Stimulated activated naive CD8-positive, alpha-beta T cell treated with anti-CD3 and anti-CD28 coated beads, Interleukin-15, Interleukin-2, amounts not matched to agents 100 ng/mL and 50 ng/mL, for 24 hours (primary cell): ENCODE data around the gene WWOX.

Experiments used
- H3K27ac Mint-ChIP-seq: one replicate; pipeline ENCODE4 v1.8.0; 2021; ENCODE audit warnings: mild to moderate bottlenecking, mixed read lengths
- H3K27me3 Mint-ChIP-seq: one replicate; pipeline ENCODE4 v1.8.0; 2021; ENCODE audit warnings: mixed read lengths
- H3K36me3 Mint-ChIP-seq: one replicate; pipeline ENCODE4 v1.8.0; 2021; ENCODE audit warnings: low read depth, mixed read lengths
- H3K4me1 Mint-ChIP-seq: one replicate; pipeline ENCODE4 v1.8.0; 2021; ENCODE audit warnings: low read depth, mixed read lengths
- H3K4me3 Mint-ChIP-seq: one replicate; pipeline ENCODE4 v1.8.0; 2021; ENCODE audit warnings: mild to moderate bottlenecking, mixed read lengths
- H3K9me3 Mint-ChIP-seq: one replicate; pipeline ENCODE4 v1.8.0; 2021; ENCODE audit warnings: mixed read lengths

Gene WWOX

DNA sequence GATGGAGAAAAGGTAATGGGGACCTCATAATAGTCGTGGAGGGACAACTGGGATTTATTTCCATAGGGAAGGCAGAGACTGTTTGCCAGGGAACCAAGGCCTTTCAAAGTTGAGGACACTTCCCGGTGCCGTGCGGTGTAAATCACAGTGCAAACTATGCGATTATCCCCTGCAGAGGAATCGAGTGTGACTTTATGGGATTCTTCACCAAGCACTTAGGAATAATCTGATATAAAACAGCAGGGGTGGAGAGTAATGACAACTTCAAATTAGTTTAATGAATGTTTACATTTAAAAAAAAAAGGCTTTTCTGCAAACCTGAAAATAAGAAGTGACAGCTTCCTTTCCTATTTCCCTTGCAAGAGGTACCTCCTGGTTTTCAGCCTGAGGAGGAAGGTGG, 962.9 kb downstream of the WWOX start:
- no peaks in the 10 kb centered on the region for H3K4me1 Mint-ChIP-seq
- H3K36me3 Mint-ChIP-seq, result no peaks in the 10 kb centered on the region
- H3K9me3 Mint-ChIP-seq, result no peaks in the 10 kb centered on the region
- no peak overlapping the region for H3K4me3 Mint-ChIP-seq
- H3K27ac Mint-ChIP-seq, result no peak overlapping the region
- peaks cover 6% of the 10 kb centered on the region for H3K27me3 Mint-ChIP-seq

DNA sequence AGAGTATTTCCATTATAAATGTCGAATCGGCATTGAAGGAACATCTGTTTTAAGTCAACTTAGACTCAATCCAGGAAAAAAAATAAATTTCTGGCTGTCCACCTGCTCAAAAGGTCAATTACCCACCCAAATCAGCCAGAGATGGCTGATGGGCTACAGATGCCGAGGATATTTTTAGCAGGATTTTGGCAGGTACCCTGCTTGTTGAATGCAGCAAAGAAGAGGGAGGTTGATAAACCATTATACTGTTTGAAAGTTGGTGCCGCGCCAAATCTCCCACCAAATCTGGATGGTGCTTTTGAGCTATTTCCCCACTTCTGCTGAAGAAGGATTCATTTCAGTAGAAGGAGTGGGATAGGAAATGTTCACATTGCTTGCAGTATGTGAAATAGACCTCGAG, 963.4 kb downstream of the WWOX start:
- H3K36me3 Mint-ChIP-seq, result no peaks in the 10 kb centered on the region
- peaks cover 6% of the 10 kb centered on the region for H3K27me3 Mint-ChIP-seq
- H3K9me3 Mint-ChIP-seq, result no peaks in the 10 kb centered on the region
- H3K27ac Mint-ChIP-seq, result no peak overlapping the region
- no peak overlapping the region for H3K4me3 Mint-ChIP-seq
- H3K4me1 Mint-ChIP-seq, result peaks cover under 1% of the 10 kb centered on the region

DNA sequence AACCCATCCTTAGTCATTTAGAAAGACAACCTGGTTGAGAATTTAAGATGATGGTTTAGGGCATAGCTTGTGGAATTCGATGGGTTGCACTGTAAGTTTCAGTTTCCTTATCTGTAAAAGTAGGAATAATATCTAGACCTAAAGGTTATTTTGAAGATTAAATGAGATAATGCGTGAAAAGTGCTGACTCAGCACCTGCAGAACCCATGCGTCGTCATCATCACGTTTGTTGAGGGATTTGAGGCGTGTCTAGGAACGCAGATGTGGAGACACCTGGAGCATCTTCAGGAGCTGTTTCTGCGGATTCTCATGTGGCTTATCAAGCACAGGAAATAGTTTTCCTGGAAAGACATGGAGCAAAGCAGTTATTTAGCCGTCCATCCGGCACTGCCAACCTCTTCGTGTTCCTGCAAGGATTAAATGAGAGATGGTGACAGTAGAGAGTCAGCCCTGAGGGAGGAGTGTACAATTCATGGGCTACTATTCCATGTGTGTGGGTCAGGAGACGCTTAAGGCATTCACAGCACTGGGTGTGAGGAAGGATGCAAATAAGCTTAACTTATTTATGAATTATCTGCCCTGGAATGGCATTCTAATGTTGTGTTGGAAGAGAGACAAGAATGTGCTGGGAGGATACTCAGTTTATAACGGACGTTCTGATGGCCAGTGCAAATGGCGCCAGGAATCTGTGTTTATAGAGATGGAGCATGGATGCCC, 965.0 kb downstream of the WWOX start:
- Mint-ChIP-seq H3K4me3 (no peak overlapping the region), H3K4me1 (peaks cover 13% of the 10 kb centered on the region), H3K9me3 (no peaks in the 10 kb centered on the region), H3K27me3 (peaks cover 6% of the 10 kb centered on the region), H3K36me3 (no peaks in the 10 kb centered on the region), H3K27ac (no peak overlapping the region)

DNA sequence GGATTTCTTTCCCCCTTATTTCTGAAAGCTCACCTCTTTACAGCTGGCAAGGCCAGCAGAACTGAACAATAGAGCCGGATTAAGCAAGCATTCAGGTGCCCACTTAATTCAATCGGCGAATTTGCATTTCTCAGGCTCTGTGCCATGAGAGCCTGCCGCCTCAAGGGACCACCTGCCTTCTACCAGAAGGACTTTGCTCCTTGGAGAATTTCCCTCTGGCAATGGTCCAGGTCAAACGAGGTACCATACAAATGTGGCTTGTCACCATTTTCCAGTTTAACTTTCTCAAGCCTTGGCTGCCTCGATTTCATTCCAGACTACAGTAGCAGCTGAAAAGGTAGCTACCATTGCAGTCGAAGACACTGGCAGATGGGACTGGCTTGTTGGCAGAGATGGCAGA, 967.1 kb downstream of the WWOX start:
- H3K27ac Mint-ChIP-seq, result no peak overlapping the region
- no peaks in the 10 kb centered on the region for H3K9me3 Mint-ChIP-seq
- no peaks in the 10 kb centered on the region for H3K36me3 Mint-ChIP-seq
- H3K27me3 Mint-ChIP-seq, result peaks cover 12% of the 10 kb centered on the region
- peaks cover 33% of the 10 kb centered on the region for H3K4me1 Mint-ChIP-seq
- H3K4me3 Mint-ChIP-seq, result no peak overlapping the region

DNA sequence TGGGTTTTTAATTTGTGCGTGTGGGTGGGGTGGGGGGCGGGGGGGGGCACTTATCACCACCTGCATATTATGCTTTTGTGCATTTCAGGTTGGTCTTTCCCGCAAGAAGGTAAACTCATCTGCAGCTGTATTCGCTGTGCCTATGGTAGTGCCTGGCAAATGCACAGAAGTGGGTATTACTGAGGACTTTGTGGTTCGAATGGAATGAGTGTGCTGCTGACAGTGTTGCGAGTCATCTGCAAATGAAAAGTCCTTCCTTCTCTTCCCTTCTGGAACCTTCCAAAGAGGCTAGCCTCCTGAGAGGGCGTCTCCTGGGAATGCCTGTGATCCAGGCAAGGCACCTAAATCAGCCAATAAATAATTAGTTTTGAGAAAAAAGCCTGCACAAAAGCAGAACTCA, 968.1 kb downstream of the WWOX start:
- Mint-ChIP-seq H3K27me3 (peaks cover 17% of the 10 kb centered on the region), H3K9me3 (no peaks in the 10 kb centered on the region), H3K36me3 (no peaks in the 10 kb centered on the region), H3K4me3 (no peak overlapping the region), H3K4me1 (peaks cover 36% of the 10 kb centered on the region), H3K27ac (no peak overlapping the region)

DNA sequence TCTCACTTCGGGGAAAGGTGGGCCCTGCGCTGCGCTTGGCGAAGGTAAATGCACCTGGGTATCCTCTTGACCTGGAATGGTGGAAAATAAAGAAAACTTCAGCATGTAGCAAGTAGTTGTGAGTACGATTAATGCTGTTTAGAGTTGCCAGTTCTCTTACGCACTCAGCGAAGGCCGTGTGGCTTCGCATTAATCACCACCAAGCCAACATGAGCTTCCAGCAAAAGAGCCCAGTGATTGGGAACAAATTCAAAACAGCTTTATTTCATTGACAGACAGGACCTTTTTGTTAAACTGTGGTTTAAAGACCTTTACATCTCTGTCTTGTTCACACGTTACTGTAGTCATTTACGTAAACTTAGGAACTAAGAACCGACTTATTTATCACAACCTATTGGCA, 969.7 kb downstream of the WWOX start:
- no peak overlapping the region for H3K4me3 Mint-ChIP-seq
- no peaks in the 10 kb centered on the region for H3K9me3 Mint-ChIP-seq
- H3K4me1 Mint-ChIP-seq, result peaks cover 44% of the 10 kb centered on the region
- peaks cover 28% of the 10 kb centered on the region for H3K27me3 Mint-ChIP-seq
- no peak overlapping the region for H3K27ac Mint-ChIP-seq
- no peaks in the 10 kb centered on the region for H3K36me3 Mint-ChIP-seq

DNA sequence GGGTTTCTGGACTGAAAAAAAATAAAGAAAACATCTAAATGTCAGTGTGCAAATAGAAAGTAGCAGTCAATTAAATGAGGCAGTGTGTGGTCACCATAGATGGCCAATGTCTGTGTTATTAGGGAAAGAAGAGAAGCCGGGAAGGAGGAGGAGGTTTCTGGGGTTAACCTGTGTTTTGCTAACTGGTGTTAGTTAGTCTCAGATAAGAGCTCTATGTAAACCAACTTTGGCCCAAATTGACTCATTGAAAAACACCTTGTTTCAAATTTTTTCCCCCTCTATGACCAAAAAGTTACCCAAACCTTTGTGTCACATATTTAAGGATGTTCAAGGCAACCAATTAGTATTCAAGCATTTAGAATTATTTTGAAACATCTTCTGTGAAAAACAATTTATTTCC, 970.2 kb downstream of the WWOX start:
- Mint-ChIP-seq H3K4me3 (no peak overlapping the region), H3K4me1 (peaks cover 49% of the 10 kb centered on the region), H3K27me3 (peaks cover 28% of the 10 kb centered on the region), H3K36me3 (no peaks in the 10 kb centered on the region), H3K27ac (peak overlapping the region; percentile 65), H3K9me3 (no peaks in the 10 kb centered on the region)

DNA sequence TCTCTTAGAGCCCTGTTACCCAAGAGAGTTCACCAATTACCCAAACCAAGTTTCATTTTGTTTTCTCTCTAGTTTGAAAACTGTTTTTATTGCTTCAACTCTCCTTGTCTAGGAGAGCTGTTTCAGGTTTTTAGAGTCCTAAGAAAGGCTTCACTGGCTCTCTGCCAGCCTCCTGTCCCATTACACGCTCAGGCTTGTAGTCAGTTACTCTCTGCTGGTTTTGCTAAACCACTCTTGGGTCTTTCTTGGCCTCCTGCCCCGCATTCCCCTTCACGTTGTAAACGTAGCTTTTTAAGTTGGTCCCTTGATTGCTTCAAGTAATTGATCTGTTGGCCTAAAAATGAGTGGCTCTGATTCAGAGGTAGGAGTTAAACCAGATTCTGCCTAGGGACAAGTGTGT, 972.0 kb downstream of the WWOX start:
- H3K9me3 Mint-ChIP-seq, result no peaks in the 10 kb centered on the region
- no peak overlapping the region for H3K4me3 Mint-ChIP-seq
- no peak overlapping the region for H3K27ac Mint-ChIP-seq
- peaks cover 31% of the 10 kb centered on the region for H3K27me3 Mint-ChIP-seq
- H3K36me3 Mint-ChIP-seq, result no peaks in the 10 kb centered on the region
- peaks cover 67% of the 10 kb centered on the region for H3K4me1 Mint-ChIP-seq

DNA sequence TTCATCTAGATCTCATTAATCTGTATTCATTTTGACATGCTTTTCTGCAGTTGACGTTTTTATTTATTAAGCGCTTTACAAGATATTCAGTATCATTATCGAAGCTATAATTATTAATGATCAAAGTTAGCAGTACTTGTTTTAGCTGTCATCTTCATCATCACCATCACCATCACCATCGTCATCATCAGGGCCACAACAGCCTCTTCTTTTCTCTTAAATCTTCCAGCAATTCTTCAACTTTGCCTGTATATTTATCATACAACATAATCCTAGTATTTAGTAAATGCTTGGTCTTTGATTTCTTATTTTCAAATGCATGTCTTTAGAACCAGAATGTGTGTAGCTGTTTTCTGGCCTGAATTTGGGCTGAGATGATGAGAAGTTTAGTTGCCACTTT, 973.1 kb downstream of the WWOX start:
- H3K4me1 Mint-ChIP-seq, result peaks cover 78% of the 10 kb centered on the region
- peaks cover 31% of the 10 kb centered on the region for H3K27me3 Mint-ChIP-seq
- no peaks in the 10 kb centered on the region for H3K9me3 Mint-ChIP-seq
- no peak overlapping the region for H3K4me3 Mint-ChIP-seq
- no peak overlapping the region for H3K27ac Mint-ChIP-seq
- H3K36me3 Mint-ChIP-seq, result no peaks in the 10 kb centered on the region

DNA sequence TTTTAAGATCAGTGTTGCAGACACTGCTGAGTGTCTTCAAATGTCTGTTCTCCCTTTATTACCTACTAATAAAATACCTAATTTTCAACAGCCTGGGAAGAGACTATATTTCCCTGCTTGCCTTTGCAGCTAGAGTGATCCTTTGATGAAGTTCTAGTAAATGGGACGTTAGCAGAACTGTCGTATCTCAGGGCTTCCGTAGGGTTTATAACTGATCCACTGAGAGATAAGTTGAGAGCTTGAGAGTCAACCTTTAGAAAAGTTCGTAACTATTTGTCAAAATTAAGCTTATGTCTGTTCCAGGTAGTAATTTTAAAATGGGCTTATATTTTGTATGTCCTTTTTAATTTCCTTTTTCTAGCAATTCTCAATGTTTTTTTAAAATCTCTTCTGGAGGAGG, 974.1 kb downstream of the WWOX start:
- Mint-ChIP-seq H3K4me3 (peak overlapping the region; percentile 54), H3K27ac (no peak overlapping the region), H3K9me3 (no peaks in the 10 kb centered on the region), H3K27me3 (peaks cover 31% of the 10 kb centered on the region), H3K36me3 (no peaks in the 10 kb centered on the region), H3K4me1 (peaks cover 82% of the 10 kb centered on the region)

DNA sequence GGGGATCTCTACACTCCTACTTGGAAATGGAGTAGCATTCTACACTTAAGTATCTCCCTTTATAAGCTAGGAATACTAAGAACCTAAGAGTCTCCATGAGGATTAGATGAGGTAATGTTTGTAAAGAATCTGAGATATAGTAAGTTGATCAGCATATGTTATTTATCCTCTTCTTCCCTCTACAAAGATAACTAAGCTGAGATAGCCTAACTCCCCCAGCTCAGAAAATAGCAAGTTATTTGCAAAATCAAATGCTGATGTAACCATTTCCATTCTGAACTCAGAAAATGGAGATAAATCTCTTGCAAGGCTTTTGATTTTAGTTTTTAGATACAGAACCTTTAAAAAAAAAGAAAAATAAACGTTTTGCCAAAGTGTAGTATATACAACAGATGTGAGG, 975.1 kb downstream of the WWOX start:
- Mint-ChIP-seq H3K4me1 (peaks cover 83% of the 10 kb centered on the region), H3K27me3 (peaks cover 31% of the 10 kb centered on the region), H3K4me3 (no peak overlapping the region), H3K9me3 (no peaks in the 10 kb centered on the region), H3K36me3 (no peaks in the 10 kb centered on the region), H3K27ac (peak overlapping the region; percentile 75)

DNA sequence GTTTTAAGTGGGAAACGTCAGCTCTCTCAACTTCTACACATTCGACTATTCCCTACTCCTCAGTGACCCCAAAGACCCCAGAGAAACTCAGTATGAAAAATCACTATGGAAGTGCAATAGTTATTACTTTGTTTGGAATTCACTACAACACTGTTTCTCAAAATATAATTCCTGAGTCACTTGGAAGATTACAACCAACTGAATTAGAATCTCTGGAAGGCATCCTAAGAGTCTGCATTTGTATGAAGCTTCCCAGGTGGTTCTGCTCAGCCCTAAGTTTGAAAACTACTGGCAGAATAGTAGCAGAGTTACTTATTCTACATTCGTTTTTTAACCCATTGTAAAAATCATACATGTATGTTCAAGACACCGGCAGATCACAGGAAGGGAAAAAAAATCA, 975.5 kb downstream of the WWOX start:
- Mint-ChIP-seq H3K36me3 (no peaks in the 10 kb centered on the region), H3K27me3 (peaks cover 31% of the 10 kb centered on the region), H3K4me1 (peaks cover 81% of the 10 kb centered on the region), H3K4me3 (no peak overlapping the region), H3K9me3 (no peaks in the 10 kb centered on the region), H3K27ac (peak overlapping the region; percentile 75)

DNA sequence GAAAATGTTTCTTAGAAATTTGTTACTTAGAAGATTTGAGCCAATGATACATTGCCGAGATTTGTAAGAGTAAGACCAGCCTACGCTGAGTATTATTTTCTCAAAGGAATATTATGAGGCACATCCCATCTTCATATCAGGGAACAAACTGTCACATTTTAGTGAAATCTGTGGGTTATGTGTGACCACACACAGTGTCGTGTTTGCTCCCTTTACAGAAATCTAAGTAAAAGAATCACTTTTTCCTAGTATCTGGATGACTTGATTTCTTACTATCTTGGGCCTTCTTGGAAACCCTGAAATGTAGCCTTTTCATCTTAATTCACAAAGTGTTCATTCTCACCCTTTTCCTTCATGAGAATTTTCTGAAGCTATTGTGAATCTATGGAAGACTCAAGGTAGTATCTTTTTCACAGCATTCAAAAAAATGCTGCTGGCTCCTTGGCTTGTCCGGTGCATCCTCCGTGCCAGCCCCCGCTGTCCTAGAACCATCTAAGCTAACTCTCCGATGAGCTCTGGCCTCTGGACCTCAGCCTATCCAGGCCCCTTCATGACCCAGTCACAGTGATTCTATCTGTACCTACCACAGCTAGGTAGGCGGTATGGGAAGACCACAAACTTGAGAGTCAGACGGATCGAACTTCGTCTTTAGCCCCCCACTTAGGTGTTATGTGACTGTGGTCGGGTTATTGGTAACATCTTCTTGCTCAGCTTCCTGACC, 976.8 kb downstream of the WWOX start:
- Mint-ChIP-seq H3K9me3 (no peaks in the 10 kb centered on the region), H3K36me3 (no peaks in the 10 kb centered on the region), H3K4me1 (peaks cover 77% of the 10 kb centered on the region), H3K27ac (peak overlapping the region; percentile 97), H3K4me3 (peak overlapping the region; percentile 56), H3K27me3 (peaks cover 33% of the 10 kb centered on the region)

DNA sequence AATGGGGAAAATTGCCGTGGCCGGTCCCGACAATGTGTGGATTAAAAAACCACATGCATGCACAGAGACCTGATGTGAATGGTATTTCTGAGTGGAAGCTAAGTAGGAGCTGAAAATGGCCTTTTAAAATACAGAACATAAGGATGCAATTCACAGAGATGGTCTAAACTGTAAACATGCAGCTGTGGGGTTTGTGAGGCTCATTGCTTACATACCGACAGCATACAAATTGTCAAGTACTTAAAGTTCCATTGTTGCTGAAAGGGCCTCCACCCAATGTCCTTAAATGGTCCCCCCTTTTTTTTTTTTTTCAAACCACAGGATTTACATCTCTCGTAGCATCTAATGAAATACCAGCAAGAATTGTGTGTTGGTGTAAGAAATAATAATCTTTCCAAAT, 977.9 kb downstream of the WWOX start:
- no peak overlapping the region for H3K4me3 Mint-ChIP-seq
- H3K9me3 Mint-ChIP-seq, result no peaks in the 10 kb centered on the region
- peaks cover 83% of the 10 kb centered on the region for H3K4me1 Mint-ChIP-seq
- H3K27ac Mint-ChIP-seq, result peak overlapping the region; percentile 7
- peaks cover 27% of the 10 kb centered on the region for H3K27me3 Mint-ChIP-seq
- H3K36me3 Mint-ChIP-seq, result no peaks in the 10 kb centered on the region

DNA sequence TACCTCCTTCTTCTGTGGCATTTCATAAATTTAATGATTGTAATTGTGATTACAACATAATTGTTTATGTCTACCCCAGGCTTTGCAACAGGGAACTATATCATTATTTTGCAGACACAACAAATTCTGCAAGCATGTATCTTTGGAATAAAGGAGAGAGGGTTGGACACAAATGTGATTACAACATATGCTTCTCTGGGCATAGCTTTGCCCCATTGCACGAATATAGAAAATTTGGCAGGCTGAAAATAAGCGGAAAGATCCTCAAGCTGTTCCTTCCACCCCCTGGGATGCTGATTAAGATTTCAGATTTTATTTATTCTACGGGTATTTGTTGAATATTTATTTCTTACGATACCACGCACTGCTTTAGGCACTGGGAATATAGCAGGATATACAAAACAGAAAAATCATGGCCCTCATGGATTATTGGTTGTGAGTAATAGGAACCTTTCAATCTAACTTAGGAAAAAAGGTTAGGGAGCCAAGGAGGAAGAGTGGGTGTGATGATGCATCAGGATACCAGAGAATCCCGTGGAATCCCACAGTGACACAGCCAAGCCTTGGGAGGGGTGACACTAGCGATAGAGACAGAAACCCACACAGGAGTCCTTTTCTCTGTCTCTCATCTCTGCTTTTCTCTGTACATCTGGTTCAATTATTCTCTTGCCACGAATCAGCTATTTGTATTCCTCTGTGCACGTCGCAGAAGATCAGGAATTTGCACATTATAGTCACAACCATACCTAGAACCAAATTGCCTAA, 980.4 kb downstream of the WWOX start:
- H3K4me1 Mint-ChIP-seq, result peaks cover 87% of the 10 kb centered on the region
- H3K9me3 Mint-ChIP-seq, result no peaks in the 10 kb centered on the region
- H3K27ac Mint-ChIP-seq, result no peak overlapping the region
- H3K27me3 Mint-ChIP-seq, result peaks cover 12% of the 10 kb centered on the region
- H3K36me3 Mint-ChIP-seq, result no peaks in the 10 kb centered on the region
- no peak overlapping the region for H3K4me3 Mint-ChIP-seq
